Measurements from ENCODE around the gene CWC27.
"Not testable (repeated sequence)": the region's sequence is repeated elsewhere in the genome, so short reads cannot be mapped to it uniquely, and the experiment has no call there.

Gene CWC27

GRCh38 chr5:64806537-64806936 lies 37.8 kb downstream of the CWC27 start:
- TF ChIP-seq ZFX (IDR thresholded peaks at IDR 0.05; ENCODE audit: borderline replicate concordance): no peak
- TF ChIP-seq, protein P1, sequence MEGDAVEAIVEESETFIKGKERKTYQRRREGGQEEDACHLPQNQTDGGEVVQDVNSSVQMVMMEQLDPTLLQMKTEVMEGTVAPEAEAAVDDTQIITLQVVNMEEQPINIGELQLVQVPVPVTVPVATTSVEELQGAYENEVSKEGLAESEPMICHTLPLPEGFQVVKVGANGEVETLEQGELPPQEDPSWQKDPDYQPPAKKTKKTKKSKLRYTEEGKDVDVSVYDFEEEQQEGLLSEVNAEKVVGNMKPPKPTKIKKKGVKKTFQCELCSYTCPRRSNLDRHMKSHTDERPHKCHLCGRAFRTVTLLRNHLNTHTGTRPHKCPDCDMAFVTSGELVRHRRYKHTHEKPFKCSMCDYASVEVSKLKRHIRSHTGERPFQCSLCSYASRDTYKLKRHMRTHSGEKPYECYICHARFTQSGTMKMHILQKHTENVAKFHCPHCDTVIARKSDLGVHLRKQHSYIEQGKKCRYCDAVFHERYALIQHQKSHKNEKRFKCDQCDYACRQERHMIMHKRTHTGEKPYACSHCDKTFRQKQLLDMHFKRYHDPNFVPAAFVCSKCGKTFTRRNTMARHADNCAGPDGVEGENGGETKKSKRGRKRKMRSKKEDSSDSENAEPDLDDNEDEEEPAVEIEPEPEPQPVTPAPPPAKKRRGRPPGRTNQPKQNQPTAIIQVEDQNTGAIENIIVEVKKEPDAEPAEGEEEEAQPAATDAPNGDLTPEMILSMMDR (IDR thresholded peaks at IDR 0.05): no peak
- H3K27ac ChIP-seq: no peak overlapping the region

- no peak overlapping the region for H3K27ac ChIP-seq
- TF ChIP-seq ZFX (IDR thresholded peaks at IDR 0.05; ENCODE audit: borderline replicate concordance): no peak
- TF ChIP-seq, protein P1 (IDR thresholded peaks at IDR 0.05): no peak
Measured at GRCh38 chr5:64807520-64807919, 38.8 kb downstream of the CWC27 start.

DNA sequence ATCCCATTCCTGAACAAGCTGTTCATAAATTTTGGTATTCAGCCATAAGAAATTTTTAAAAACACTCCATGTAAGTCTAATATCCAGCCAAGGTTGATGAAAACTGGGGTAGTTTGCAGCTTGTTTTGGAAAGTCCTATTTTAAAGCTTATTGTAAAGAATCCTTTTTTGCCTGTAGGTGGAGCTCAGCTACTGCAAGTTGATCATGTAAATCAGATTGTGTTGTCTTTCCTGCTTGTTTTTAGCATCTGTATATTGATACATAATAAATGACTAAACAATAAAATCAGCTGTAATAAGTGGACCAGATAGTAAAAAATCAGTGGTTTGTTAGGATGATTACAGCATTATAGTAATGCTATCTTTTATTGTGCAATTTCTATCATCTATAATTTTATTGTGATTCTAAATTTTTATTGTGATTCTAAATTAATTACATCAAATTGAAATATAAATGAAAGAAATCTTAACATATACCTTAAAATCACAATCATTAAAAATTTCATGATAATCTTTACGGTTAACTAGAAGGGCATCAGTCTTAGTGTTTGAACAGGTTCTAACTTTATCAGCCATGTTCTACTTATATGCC lies 42.4 kb downstream of the CWC27 start:
- TF ChIP-seq, protein P1 (IDR thresholded peaks at IDR 0.05): peak; percentile 87
- no peak for TF ChIP-seq ZFX (IDR thresholded peaks at IDR 0.05; ENCODE audit: borderline replicate concordance)
- no peak overlapping the region for H3K27ac ChIP-seq

- TF ChIP-seq ZFX (IDR thresholded peaks at IDR 0.05; ENCODE audit: borderline replicate concordance): no peak
- TF ChIP-seq, protein P1 (IDR thresholded peaks at IDR 0.05): no peak
- no peak overlapping the region for H3K27ac ChIP-seq
Measured at GRCh38 chr5:64814073-64814472, 45.3 kb downstream of the CWC27 start.

GRCh38 chr5:64818245-64818644 lies 49.5 kb downstream of the CWC27 start:
- H3K27ac ChIP-seq: peak overlapping the region; percentile 22
- TF ChIP-seq, protein P1 (IDR thresholded peaks at IDR 0.05): no peak
- TF ChIP-seq ZFX (IDR thresholded peaks at IDR 0.05; ENCODE audit: borderline replicate concordance): no peak

- not testable (repeated sequence) for H3K27ac ChIP-seq
Measured at GRCh38 chr5:64819345-64819744, 50.6 kb downstream of the CWC27 start.

- no peak for TF ChIP-seq ZFX (IDR thresholded peaks at IDR 0.05; ENCODE audit: borderline replicate concordance)
- TF ChIP-seq, protein P1 (IDR thresholded peaks at IDR 0.05): no peak
- H3K27ac ChIP-seq: no peak overlapping the region
Measured at GRCh38 chr5:64822320-64822719, 53.6 kb downstream of the CWC27 start.

GRCh38 chr5:64826541-64826940 lies 57.8 kb downstream of the CWC27 start:
- TF ChIP-seq, protein P1 (IDR thresholded peaks at IDR 0.05): no peak
- no peak for TF ChIP-seq ZFX (IDR thresholded peaks at IDR 0.05; ENCODE audit: borderline replicate concordance)

More at GRCh38 chr5:64826541-64826940, 57.8 kb downstream of the CWC27 start:
- H3K27ac ChIP-seq: no peak overlapping the region
